RCC 7860 (cell line): Measurements from ENCODE around the gene ME3.

Experiments used
- DNase-seq: peaks from one replicate; pipeline ENCODE4 v3.0.0-alpha.2; 2015; ENCODE audit warnings: low spot score
- FAIRE-seq: peaks from 2 replicates; lab custom pipeline; 2012; peaks lifted over from hg19 to GRCh38; lab: Jason Lieb, UNC

Gene ME3

GRCh38 chr11:86693518-86693917 lies 21.1 kb upstream of the ME3 start:
- FAIRE-seq (no peak), DNase-seq (no peak)

GRCh38 chr11:86692746-86693145 lies 20.3 kb upstream of the ME3 start:
- FAIRE-seq (no peak), DNase-seq (no peak)

- peak; percentile 76 for FAIRE-seq
- peak; percentile 27 for DNase-seq
Measured at GRCh38 chr11:86692317-86692716, 19.9 kb upstream of the ME3 start.

- FAIRE-seq: peak; percentile 92
- DNase-seq: peak; percentile 89
Measured at GRCh38 chr11:86688398-86689179, 16.2 kb upstream of the ME3 start.

- peak; percentile 24 for FAIRE-seq
- DNase-seq: no peak
Measured at GRCh38 chr11:86687185-86687778, 14.9 kb upstream of the ME3 start.

GRCh38 chr11:86686531-86686930 lies 14.1 kb upstream of the ME3 start:
- DNase-seq (no peak), FAIRE-seq (no peak)

GRCh38 chr11:86681483-86681756 lies 9.0 kb upstream of the ME3 start:
- FAIRE-seq: no peak
- no peak for DNase-seq

- no peak for DNase-seq
- FAIRE-seq: no peak
Measured at GRCh38 chr11:86680716-86681482, 8.5 kb upstream of the ME3 start.

GRCh38 chr11:86678823-86679222 lies 6.4 kb upstream of the ME3 start:
- DNase-seq (peak; percentile 85), FAIRE-seq (peak; percentile 92)

GRCh38 chr11:86678296-86678695 lies 5.9 kb upstream of the ME3 start:
- DNase-seq (no peak), FAIRE-seq (no peak)

- FAIRE-seq: no peak
- DNase-seq: no peak
Measured at GRCh38 chr11:86676533-86677154, 4.2 kb upstream of the ME3 start.

GRCh38 chr11:86676010-86676409 lies 3.6 kb upstream of the ME3 start:
- DNase-seq (no peak), FAIRE-seq (no peak)

GRCh38 chr11:86675017-86675416 lies 2.6 kb upstream of the ME3 start:
- DNase-seq: no peak
- no peak for FAIRE-seq

GRCh38 chr11:86673872-86674750 lies 1.7 kb upstream of the ME3 start:
- no peak for DNase-seq

GRCh38 chr11:86673055-86673843 lies 833 bp upstream of the ME3 start:
- no peak for FAIRE-seq
- no peak for DNase-seq

More at GRCh38 chr11:86673872-86674750, 1.7 kb upstream of the ME3 start:
- FAIRE-seq: no peak

- FAIRE-seq: no peak
- DNase-seq: no peak
Measured at GRCh38 chr11:86671531-86672006, 847 bp downstream of the ME3 start.

- DNase-seq (no peak), FAIRE-seq (no peak)
Measured at GRCh38 chr11:86670911-86671310, 1.5 kb downstream of the ME3 start.

GRCh38 chr11:86670181-86670580 lies 2.2 kb downstream of the ME3 start:
- FAIRE-seq (no peak), DNase-seq (no peak)

- FAIRE-seq: no peak
- DNase-seq: no peak
Measured at GRCh38 chr11:86669424-86669823, 3.0 kb downstream of the ME3 start.

GRCh38 chr11:86668929-86669328 lies 3.5 kb downstream of the ME3 start:
- FAIRE-seq (no peak), DNase-seq (no peak)
